ENCODE results near the gene CCT6B. TPM values are rescaled to one million over a fixed set of nuclear protein-coding genes. Genes with fewer than 3 reads are reported as not detected.
"Not testable (repeated sequence)": the region's sequence is repeated elsewhere in the genome, so short reads cannot be mapped to it uniquely, and the experiment has no call there.

Gene CCT6B
- 2.9 TPM for total RNA-seq

- no peak for FAIRE-seq
- peak; percentile 75 to 89 for DNase-seq (ENCODE audit: low spot score in 2 of 2)
Observed at GRCh38 chr17:34961093-34961911, at the start of gene CCT6B, which contains the start of gene ZNF830. Gene CCT6B, minus strand, starts transcription at chr17:34961460. Its CDS starts 67 bp downstream, at chr17:34961393. Gene ZNF830, plus strand, starts transcription at chr17:34961540. Its CDS starts 27 bp downstream, at chr17:34961567.

- FAIRE-seq (no peak), DNase-seq (ENCODE audit: low spot score in 2 of 2) (no peak)
Observed at GRCh38 chr17:35010093-35010492, 48.8 kb upstream of the CCT6B start.

- FAIRE-seq (no peak), DNase-seq (ENCODE audit: low spot score in 2 of 2) (no peak)
Observed at GRCh38 chr17:35006961-35007360, 45.7 kb upstream of the CCT6B start.

GRCh38 chr17:35006345-35006744, 45.1 kb upstream of the CCT6B start:
- DNase-seq (ENCODE audit: low spot score in 2 of 2) (no peak), FAIRE-seq (no peak)

- no peak for DNase-seq (ENCODE audit: low spot score in 2 of 2)
- FAIRE-seq = no peak
Observed at GRCh38 chr17:35003778-35004177, 42.5 kb upstream of the CCT6B start.

- DNase-seq (ENCODE audit: low spot score in 2 of 2) = no peak
- FAIRE-seq = no peak
Observed at GRCh38 chr17:35002876-35003551, 41.8 kb upstream of the CCT6B start.

- no peak for DNase-seq (ENCODE audit: low spot score in 2 of 2)
- no peak for FAIRE-seq
Observed at GRCh38 chr17:35001549-35001948, 40.3 kb upstream of the CCT6B start.

- not testable (repeated sequence) for FAIRE-seq; DNase-seq (ENCODE audit: low spot score in 2 of 2)
Observed at GRCh38 chr17:35000965-35001364, 39.7 kb upstream of the CCT6B start.

- no peak for FAIRE-seq
- no peak for DNase-seq (ENCODE audit: low spot score in 2 of 2)
Observed at GRCh38 chr17:34999456-34999855, 38.2 kb upstream of the CCT6B start.

GRCh38 chr17:34998205-34998604, 36.9 kb upstream of the CCT6B start:
- peak; percentile 59 to 76 for DNase-seq (ENCODE audit: low spot score in 2 of 2)
- FAIRE-seq = no peak

GRCh38 chr17:34997355-34997862, 36.1 kb upstream of the CCT6B start:
- FAIRE-seq (no peak), DNase-seq (ENCODE audit: low spot score in 2 of 2) (no peak)

GRCh38 chr17:34996422-34997285, 35.4 kb upstream of the CCT6B start:
- no peak for DNase-seq (ENCODE audit: low spot score in 2 of 2)
- FAIRE-seq = no peak

- no peak for FAIRE-seq
- DNase-seq (ENCODE audit: low spot score in 2 of 2) = no peak
Observed at GRCh38 chr17:34993031-34993430, 31.8 kb upstream of the CCT6B start.

- DNase-seq (ENCODE audit: low spot score in 2 of 2) (no peak), FAIRE-seq (no peak)
Observed at GRCh38 chr17:34991606-34992005, 30.3 kb upstream of the CCT6B start.

GRCh38 chr17:34990921-34991365, 29.7 kb upstream of the CCT6B start:
- DNase-seq (ENCODE audit: low spot score in 2 of 2) = no peak
- no peak for FAIRE-seq

GRCh38 chr17:34989473-34989872, 28.2 kb upstream of the CCT6B start:
- DNase-seq (ENCODE audit: low spot score in 2 of 2) = no peak

GRCh38 chr17:34988644-34989043, 27.4 kb upstream of the CCT6B start:
- FAIRE-seq = no peak
- no peak for DNase-seq (ENCODE audit: low spot score in 2 of 2)

More at GRCh38 chr17:34989473-34989872, 28.2 kb upstream of the CCT6B start:
- no peak for FAIRE-seq

- no peak for FAIRE-seq
- DNase-seq (ENCODE audit: low spot score in 2 of 2) = no peak
Observed at GRCh38 chr17:34987232-34987631, 26.0 kb upstream of the CCT6B start.

GRCh38 chr17:34981538-34982241, 20.4 kb upstream of the CCT6B start:
- no peak for DNase-seq (ENCODE audit: low spot score in 2 of 2)
- FAIRE-seq = no peak
